Spleen (tissue), 7 donors: ENCODE measurements around the gene CRB2.

ENCODE experiments used
- POLR2A ChIP-seq, 3 donors: fragments of 450-650 bp; IDR thresholded peaks; one replicate each; pipeline ENCODE4 v1.5.1; 2017; ENCODE audit warnings: antibody characterized with exemption in 3 of 3, mild to moderate bottlenecking in 1 of 3
- POLR2AphosphoS5 ChIP-seq, 3 donors: sonication (generic); formaldehyde crosslinking; IDR thresholded peaks; one replicate each; pipeline ENCODE4 v1.5.1; 2017; ENCODE audit warnings: antibody characterized with exemption in 3 of 3
- TF ChIP-seq, protein P1 (sequence below), 11 experiments: fragments of 200-600 bp in 7 of 11; fragments of 450-650 bp in 4 of 11; sonication (generic) in 4 of 11; IDR thresholded peaks in 8 of 11; conservative IDR thresholded peaks in 3 of 11; 1 replicate in 7 of 11; 2 replicates in 4 of 11; pipeline versions ENCODE4 v1.4.0 to v1.8.0; 2016 to 2021; ENCODE audit warnings: antibody characterized with exemption in 11 of 11, inconsistent platforms in 4 of 11, mild to moderate bottlenecking in 1 of 11
- donor health status: DM: no; HTN: no; CAD: no; lungs with moderate emphysema.
- donor health status: DM: no; HTN: no; CAD: no.
- donor health status: DM: no; HTN: no; CAD: no.

DNA sequence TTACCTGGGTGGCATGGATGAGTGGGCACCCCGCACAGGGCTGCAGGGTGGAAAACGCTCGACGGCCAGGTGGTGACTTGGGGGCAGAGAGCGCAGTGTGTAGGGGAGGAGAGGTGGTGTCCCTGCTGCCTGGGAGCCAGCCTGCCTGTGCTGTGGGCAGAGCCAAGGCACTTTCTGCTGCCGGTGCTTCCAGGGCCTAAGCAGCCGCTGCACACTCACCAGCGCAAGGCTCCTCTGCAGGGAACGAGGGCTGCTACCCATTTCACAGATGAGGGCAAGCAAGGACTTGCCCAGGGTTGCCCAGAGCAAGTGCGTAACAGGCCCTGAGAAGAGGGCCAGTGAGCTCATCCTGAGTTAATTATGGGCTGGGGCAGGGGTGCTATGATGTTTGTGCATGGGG is 62.5 kb downstream of the CRB2 start:
- TF ChIP-seq, protein P1, sequence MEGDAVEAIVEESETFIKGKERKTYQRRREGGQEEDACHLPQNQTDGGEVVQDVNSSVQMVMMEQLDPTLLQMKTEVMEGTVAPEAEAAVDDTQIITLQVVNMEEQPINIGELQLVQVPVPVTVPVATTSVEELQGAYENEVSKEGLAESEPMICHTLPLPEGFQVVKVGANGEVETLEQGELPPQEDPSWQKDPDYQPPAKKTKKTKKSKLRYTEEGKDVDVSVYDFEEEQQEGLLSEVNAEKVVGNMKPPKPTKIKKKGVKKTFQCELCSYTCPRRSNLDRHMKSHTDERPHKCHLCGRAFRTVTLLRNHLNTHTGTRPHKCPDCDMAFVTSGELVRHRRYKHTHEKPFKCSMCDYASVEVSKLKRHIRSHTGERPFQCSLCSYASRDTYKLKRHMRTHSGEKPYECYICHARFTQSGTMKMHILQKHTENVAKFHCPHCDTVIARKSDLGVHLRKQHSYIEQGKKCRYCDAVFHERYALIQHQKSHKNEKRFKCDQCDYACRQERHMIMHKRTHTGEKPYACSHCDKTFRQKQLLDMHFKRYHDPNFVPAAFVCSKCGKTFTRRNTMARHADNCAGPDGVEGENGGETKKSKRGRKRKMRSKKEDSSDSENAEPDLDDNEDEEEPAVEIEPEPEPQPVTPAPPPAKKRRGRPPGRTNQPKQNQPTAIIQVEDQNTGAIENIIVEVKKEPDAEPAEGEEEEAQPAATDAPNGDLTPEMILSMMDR (IDR thresholded peaks at IDR 0.05 in 8 of 11, conservative IDR thresholded peaks at IDR 0.05 in 3 of 11) = no peak
- TF ChIP-seq POLR2A (IDR thresholded peaks at IDR 0.05) (no peak), POLR2AphosphoS5 (IDR thresholded peaks at IDR 0.05) (no peak)
